Stimulated activated CD4-positive, alpha-beta T cell treated with anti-CD3 and anti-CD28 coated beads, Interleukin-1b, Interleukin-23, amount 100 ng/mL, for 24 hours (primary cell): Measurements from ENCODE around the gene CAMK2A.

Source experiments
- DNase-seq, 4 experiments: peaks; one replicate each; pipeline ENCODE4 v3.0.0-alpha.2; 2020; ENCODE audit warnings: low read depth in 4 of 4, low spot score in 1 of 4

CAMK2A gene

DNA sequence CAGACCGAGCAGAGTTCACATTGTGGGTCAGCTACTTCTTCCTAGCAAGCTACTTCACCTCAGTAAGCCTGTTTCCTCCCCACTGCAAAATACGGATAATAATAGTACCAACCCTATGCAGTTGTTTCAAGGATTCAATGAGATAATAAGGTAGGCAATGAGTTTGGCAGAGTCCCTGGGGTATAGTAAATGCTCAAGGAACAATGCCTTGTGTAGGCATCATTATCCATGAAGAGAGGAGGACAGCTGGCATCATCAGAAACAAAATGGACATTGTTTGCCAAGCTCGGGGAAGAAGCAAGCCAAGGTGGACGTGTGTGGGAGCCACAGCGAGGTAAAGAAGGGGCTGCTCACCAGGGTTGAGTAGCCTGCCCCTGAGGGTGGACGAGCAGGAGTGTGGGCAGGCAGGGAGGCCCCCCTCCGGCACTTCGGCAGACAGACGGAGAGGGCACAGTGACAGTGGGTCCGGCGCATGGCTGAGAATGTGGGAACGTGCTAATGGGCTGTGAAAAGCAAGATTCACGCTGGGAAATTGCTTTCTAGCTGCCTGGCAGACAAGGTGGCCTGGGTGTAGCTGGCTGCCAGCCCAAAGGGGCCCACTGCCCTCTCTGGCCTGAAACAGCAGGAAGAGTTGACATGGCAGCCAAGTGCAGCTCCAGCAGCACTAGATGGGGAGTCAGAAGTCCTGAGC, 10.1 kb downstream of the CAMK2A start:
- DNase-seq, result no peak

DNA sequence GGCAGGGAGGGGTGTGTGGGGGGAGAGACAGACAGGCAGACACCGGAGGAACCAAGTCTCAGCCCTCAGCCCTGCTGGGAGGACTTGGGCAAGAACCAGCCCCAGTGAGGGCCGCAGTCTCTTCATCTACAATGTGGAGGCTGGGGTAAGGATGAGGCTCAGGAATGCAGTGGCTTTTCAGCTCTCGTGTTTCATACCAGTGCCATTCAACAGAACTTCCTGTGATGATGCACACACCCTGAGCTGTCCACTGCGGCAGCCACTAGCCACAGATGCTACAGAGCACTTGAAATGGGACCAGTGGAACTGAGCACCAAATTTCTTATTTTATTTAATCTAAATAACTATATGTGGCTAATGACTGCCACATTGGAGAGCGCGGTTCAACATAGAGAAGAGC, 10.7 kb downstream of the CAMK2A start:
- DNase-seq, result no peak

DNA sequence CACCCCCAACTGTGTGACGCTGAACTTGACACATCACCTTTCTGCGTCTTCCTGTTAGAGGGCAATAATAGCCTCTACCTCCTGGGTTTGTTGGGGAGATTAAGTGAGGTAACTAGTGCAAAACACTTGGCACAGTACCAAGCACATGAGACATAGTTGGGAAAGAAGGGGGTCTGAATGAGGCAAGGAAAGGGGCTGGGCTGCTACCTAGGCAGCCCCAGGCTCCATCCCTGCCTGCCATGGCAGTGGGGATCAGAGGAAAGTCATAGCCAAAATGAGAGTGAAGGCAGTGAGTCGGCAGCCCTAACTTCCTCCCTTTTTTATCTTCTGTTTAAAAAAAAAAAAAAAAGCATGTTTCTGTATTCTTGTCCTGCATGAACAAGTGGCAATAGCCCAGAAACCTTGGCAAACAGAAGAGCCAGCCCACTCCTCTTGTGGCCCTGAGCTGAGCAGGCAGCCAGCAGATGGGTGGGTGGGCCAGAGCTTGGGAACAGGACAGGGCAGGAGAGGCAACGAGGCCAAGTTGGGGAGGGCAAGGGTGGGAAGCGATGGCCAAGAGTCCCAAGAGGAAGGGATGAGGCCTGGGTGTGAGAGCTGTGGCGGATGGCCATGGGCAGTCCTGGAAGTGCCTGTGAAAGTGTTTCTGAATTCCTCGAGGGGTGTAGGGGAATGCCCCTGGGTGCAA, 11.4 kb downstream of the CAMK2A start:
- DNase-seq, result no peak

DNA sequence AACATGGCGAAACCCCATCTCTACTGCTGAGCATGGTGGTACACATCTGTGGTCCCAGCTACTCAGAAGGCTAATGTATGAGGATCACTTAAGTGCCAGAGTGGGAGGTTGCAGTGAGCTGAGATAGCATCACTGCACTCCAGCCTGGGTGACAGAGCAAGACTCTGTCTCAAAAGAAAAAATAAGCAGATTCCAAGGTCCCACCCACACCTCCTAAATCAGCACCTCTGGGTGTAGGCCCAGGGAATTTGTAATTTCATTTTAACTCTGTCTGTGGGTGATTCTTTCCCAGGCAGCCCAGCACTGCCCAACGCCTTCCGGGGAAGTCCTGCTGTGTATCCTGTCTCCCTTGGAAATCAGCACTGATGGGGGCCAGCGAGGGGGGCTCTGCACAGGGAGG, 12.5 kb downstream of the CAMK2A start:
- no peak for DNase-seq

DNA sequence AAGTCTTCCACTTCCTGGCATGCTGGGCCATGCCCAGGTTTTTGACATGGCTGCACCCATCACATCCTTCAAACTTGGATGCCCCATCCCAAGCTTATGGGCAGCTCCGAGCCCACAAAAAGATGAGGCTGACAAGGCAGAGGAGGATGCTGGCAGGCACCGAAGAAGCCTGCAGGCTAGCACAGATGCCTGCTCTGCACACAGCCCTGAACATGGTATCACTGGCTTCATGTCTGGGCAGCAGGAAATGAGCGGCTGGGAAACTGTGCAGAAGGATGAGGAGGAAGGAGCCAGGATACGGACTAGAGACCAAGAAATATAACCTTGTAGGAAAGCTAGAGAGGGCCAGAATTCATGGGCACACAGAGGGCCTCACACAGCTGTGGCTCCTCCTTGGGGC, 14.8 kb downstream of the CAMK2A start:
- no peak for DNase-seq

DNA sequence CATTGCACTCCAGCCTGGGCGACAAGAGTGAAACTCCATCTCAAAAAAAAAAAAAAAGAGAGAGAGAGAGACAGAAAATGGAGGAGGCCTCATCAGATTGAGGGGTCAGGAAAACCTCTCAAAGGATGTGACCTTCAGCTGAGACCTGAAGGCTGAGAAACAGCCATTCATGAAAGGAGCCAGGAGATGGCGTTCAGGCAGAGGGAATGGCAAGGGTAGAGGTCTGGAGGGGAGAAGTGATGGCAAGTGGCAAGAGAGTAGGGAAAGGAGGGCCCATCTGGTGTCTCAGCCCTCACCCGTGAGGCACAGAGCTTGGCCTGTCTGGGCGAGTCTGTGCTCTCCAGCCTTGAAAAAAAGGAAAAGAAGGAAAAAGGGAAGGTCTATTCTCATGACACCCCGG, 17.0 kb downstream of the CAMK2A start:
- DNase-seq, result no peak

DNA sequence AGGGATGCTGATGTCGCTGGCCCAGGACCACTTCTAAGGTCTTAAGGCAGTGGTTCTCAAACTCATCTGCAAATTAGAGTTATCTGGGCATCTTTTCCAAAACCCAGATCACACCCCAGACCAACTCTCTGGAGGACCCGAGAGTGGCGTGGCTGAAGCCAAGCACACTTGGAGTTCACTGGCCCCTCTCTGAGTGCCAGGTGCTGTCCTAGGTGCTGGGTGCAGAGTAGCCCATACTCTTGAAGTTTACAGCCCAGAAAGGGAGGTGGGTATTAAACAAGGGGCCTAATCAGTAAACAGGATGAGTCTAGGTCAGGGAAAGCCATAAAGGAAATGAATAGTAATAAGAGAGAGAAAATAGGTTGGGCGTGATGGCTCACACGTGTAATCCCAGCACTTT, 17.6 kb downstream of the CAMK2A start:
- no peak for DNase-seq

DNA sequence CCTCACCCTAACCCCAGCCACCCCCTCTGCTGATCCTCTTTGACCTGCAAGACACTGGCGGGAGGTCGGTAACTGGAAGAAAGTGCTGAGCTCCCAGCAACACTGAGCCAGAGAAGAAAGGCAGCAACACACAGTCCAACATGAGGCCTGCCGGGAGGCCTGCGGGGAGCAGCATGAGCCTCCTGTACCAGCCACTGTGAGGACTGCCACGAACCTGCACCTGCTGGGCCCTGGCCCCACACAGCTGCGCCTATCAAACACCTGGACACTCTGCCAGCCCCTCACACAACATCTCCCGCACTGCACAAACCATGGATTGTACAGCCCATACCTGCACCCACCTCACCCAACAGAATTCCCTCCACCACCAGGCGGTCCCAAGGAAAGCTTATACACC, 18.3 kb downstream of the CAMK2A start:
- no peak for DNase-seq

DNA sequence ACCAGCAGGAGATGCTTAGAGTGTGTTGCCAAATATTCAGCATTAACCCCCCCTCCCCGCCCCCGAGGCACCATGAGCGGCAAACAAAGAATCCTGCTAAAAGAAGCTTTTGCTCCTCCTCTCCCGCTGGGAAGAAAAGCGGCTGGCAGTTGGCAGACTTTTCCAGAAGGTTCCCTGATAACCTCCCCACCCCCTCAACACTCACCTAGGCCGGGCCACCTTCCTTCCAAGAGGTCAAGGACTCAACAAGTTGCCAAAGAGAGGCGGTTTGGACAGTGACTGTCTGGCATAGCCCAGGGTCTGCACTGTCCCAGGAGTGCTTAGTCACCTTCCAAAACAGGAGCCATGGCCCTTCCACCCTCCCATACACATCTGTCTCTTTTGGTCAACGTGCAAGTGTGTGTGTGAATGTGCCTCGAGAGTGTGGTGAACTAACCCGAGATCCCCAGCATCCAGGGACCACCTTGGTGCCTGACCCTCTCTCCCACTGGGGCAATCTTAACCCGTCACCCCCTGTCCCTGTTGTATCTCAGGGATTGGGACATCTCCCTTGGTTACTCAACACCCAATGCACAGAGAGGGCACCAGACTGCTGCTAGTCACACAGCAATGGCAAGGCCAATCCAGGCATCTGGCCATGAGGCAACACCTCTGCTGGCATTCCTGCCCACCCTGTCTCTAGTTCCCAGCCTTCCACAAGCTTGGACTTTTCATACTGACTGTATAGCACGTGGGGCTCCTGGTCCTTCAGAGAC, 18.9 kb downstream of the CAMK2A start:
- no peak for DNase-seq

DNA sequence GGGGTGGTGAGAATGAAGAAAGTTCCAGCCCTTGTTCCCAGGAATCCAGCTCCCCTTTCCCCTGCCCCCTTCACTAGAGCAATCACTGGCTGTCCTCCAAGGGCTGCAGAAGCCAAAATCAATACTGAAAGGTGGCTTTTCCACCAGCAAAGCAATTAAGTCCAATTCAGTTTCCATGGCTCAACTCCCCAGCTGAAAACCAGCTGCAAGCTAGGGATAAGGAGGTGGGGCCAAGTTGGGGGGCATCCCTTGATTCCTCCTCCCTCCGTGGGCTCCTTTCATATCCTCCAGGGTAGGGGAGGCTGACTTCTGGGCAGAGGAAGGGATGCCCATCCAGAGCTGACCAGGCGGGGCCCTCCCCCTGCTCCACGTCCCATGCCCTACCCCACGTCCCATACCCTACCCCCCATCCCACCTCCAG, 22.7 kb downstream of the CAMK2A start:
- DNase-seq, result no peak

DNA sequence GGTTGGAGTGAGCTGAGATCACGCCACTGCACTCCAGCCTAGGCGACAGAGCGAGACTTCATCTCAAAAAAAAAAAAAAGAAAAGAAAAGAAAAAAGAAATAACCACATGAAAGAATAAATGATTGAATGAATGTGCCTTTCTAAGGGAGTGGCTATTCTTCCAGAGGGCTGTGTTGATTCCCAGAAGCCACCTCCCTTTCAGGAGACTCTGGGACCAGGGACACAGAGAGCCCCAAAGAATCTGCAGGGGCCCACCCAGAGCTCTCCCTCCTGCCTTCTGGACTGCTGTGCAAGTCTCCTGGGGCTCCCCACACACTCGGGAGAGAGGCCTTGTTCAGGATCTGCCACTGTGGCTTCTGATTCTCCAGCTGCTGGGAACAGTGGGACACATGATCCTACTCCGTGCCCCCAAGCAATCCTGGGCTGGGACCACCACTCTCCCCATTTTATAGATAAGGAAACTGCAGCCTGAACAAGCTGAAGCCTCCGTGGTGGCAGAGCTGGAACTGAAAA, 23.6 kb downstream of the CAMK2A start:
- DNase-seq, result no peak

DNA sequence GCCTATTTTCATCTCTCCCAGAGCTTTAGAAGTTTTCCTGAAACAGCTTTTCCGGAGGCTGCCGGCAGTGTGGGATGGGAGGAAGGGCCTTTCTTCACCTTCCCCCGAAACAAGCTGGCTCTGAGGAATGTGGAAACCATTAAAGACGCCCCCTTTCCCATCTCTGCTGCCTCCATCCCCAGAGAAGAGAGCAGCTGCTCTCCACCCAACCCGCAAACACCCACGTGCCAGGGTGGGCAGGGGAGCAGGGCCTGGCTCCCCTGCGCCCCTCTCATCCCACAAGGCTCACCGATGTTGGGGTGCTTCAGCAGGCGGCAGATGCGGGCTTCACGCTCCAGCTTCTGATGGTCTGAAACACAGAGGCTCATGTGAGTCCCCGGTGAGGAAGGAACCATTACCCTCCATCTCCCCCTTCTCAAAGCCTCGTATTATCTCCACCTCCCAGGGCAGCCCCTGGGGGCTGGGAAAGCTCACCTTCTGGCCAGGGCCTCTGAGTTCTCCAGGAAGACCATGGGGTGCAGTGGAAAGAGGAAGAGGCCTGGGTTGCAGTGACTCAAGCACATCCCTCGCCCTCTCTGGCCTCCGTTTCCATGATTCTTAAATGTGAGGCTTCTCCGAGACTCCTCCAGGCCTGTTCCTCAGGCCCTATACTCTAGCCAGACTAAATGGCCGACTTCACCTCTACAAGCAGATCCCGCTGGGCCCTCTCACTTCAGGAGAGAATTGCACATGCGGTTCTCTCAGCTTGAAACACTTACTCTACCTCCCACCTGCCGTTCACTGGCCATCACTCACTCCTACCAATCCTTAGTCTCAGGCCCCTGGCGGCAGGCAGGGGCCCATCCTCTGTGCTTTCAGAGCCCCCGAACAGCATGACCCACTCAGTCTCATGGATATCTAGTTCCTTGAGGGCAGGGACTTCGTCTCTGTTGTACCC, 24.6 kb downstream of the CAMK2A start:
- no peak for DNase-seq

DNA sequence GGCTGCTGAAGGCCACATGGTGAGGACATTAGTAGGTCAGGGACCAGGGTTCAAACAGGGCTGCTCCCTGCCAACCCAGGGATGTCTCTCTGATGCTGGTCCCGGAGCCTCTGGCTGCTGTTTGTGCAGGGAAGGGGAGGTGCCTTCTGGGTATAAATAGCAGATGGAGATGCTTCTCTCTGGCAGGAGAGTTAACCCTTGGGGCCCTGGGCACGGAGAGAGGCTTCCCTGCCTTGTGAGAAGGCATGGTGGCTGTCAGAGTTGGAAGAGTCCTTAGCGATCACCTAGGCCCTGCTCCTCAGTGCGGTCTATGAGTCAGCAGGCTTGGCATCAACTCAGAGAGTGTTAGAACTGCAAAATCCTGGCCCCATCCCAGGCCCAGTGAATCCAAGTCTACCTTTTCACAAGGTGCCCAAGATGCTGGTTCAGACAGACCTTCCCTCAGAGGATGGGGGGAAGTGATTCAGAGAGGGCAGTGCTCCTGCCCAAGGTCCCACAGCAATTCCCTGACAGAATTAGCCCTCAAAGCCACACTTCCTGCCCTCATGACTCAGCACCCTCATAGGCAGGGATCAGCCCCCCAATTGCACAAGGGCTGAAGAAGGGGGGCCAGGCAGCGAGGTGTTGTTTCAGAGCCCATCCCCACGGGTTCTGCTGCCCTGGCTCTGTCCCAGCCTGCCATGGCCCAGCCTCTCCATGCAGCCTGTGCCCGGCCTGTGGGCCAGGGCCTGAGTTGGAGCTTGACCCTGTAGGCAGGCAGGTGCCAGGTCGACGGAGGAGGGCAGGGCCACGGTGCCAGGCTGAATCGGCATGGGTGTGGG, 25.6 kb downstream of the CAMK2A start:
- no peak for DNase-seq

DNA sequence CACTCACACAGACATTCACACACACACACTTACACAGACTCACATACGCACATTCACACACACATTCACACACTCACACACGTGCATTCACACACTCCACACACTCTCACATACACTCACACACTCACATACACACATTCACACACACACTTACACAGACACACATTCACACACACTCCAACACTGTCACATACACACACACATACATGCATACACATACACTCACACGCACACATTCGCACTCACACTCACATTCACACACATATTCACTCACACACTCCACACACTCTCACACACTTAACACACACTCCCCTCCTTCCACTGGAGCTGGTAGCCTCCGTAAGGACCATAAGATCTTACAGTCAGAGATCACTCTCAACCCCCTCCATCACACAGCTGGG, 26.2 kb downstream of the CAMK2A start:
- no peak for DNase-seq

DNA sequence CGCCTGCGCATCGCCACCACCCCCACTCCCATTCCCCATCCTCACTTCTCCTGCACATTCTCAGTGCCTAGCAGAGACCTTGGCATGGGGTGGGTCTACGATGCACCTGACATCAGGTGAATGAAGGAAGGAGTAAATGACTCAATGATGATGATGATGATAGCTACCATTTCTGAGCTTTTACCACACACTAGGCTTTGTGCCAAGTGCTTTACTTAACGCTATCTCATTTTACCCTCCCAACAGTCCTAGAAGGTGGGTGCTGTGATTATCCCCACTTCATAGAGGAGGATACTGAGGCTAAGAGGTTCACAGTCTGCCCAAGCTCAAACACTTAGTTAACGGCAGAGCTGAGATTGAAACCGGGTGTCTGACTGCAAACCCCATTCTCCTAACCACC, 27.1 kb downstream of the CAMK2A start:
- DNase-seq, result no peak

DNA sequence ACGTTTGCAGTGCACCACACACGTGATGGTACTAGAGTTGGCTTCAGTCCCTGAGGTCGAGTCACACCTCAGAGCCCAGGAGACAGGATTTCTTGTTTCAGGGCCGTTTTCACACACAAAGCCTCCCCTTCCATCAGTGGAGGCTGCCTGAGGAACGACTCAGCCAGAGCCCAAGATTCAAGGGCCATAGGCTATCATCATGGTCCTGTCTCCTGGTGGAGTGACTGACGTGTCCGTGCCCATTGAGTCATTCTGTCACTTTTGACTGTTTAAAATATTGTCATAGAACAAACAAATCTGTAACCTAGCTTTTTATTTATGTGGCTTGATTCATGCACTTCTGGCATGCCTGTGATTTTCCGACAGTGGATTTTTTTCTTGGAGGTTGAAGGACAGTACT, 28.3 kb downstream of the CAMK2A start:
- DNase-seq, result no peak

DNA sequence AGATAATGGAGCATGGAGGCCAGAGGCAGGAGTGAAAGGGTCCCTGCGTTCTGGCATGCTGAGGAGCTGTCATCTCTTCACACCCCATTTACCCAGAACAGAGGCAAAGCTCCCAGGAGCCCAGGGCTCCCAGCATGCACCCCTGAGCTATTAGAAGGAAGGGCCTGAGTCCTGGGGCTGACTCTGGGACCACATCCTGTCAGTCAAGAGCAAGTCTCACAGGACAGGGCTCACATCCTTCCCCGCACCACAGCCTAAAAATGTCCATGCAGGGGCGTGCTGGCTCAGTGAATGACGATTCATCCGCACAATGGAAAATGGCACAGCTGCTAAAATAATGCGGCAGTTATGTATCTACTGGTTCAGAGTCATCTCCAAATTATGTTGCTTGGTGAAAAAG, 31.4 kb downstream of the CAMK2A start:
- no peak for DNase-seq

DNA sequence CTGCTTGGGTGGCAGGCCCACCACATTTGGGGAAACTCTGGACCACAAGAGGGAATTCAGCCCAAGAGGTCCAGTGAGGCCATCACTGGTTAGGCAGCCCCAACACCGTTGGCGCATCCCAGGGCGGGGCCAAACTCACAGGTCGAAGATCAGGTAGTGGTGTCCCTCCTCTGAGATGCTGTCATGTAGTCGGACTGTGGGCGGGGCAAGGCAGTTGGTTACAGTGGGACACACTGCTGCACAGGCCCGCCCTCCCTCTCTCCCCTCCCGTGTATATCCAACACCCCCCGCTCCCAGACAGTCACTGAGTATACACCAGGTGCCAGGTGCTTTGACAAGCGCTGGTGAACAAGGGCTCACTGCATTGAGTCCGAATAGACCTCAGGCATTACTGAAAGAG, 32.1 kb downstream of the CAMK2A start:
- DNase-seq, result no peak

DNA sequence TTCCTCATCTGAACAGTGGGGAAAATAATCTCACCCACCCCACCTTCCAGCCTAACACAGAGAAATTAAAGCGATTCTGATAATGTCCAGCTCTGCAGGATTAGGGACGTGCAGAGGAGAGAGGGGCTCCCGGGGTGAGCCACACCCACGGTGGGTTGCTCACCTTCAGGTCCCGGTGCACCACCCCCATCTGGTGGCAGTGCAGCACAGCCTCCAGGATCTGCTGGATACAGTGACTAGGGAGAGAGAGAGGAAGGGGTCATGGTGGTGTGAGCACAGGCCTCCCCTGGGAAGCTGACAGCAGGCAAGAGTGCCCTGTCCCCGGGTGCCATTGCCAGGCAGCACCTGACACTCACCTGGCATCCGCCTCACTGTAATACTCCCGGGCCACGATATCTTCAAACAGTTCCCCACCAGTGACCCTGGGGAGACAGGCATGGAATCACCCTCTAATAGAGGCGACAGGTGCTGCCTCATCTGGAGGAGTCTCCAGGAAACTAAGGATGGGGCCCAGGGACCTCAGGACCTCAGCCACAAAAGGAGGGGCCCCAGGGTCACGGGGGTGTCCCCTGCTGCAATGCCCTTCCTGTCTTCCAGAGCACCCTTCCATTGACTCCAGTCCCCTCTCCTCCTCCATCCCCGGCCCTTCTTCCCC, 33.0 kb downstream of the CAMK2A start:
- DNase-seq, result no peak
